Small intestine (tissue), 7 donors: ENCODE measurements around the gene PREX1. TPM values are rescaled to one million over a fixed set of nuclear protein-coding genes. Genes with fewer than 3 reads are reported as not detected.
"Not testable (repeated sequence)": the region's sequence is repeated elsewhere in the genome, so short reads cannot be mapped to it uniquely, and the experiment has no call there.

Experiments used
- DNase-seq, 2 donors: peaks; one replicate each; pipeline versions ENCODE4 v3.0.0 to v3.0.0-alpha.2; 2013
- FAIRE-seq: peaks from 2 replicates; lab custom pipeline; 2012; peaks lifted over from hg19 to GRCh38; lab: Jason Lieb, UNC
- H3K27ac ChIP-seq, 3 donors: one replicate each; pipeline ENCODE4 v1.5.1; 2013; ENCODE audit warnings: low read length in 2 of 3, mild to moderate bottlenecking in 2 of 3, control low read depth in 1 of 3, inconsistent platforms in 1 of 3, low read depth in 1 of 3, moderate library complexity in 1 of 3
- H3K27me3 ChIP-seq, 3 donors: one replicate each; pipeline ENCODE4 v1.6.1; 2013; ENCODE audit warnings: low read length in 3 of 3, inconsistent platforms in 1 of 3; ENCODE audit not compliant: control insufficient read depth in 3 of 3, insufficient read depth in 3 of 3
- H3K36me3 ChIP-seq, 3 donors: one replicate each; pipeline ENCODE4 v1.6.1; 2013; ENCODE audit warnings: low read length in 3 of 3, inconsistent platforms in 1 of 3, low read depth in 1 of 3, mild to moderate bottlenecking in 1 of 3, moderate library complexity in 1 of 3; ENCODE audit not compliant: control insufficient read depth in 3 of 3, insufficient read depth in 2 of 3
- H3K4me1 ChIP-seq, 3 donors: one replicate each; pipeline ENCODE4 v1.6.1; 2013; ENCODE audit warnings: low read length in 2 of 3, inconsistent platforms in 1 of 3, low read depth in 1 of 3, mild to moderate bottlenecking in 1 of 3, moderate library complexity in 1 of 3; ENCODE audit not compliant: control insufficient read depth in 3 of 3, insufficient read depth in 2 of 3
- H3K4me3 ChIP-seq, 3 donors: one replicate each; pipeline ENCODE4 v1.5.1; 2013; ENCODE audit warnings: low read length in 3 of 3, control low read depth in 1 of 3, inconsistent platforms in 1 of 3, low read depth in 1 of 3, mild to moderate bottlenecking in 1 of 3, moderate library complexity in 1 of 3
- H3K9me3 ChIP-seq, 2 donors: one replicate each; pipeline ENCODE4 v1.6.1; 2013; ENCODE audit warnings: low read depth in 1 of 2, low read length in 1 of 2; ENCODE audit not compliant: control insufficient read depth in 2 of 2, insufficient read depth in 1 of 2
- whole genome bisulfite sequencing, 3 donors: extraction: QIAGEN DNeasy Blood & Tissue Kit; methylation state at CpG; one replicate each; pipeline ENCODE4 v1.1.7; 2013; 5-methylcytosine and 5-hydroxymethylcytosine counted together
- polyA plus RNA-seq, 4 donors: library from polyadenylated mRNA; stranded (reverse) in 3 of 4; unstranded in 1 of 4; fragments of 200-250 nt in 3 of 4; fragments of 120-200 nt in 1 of 4; gene quantifications; one replicate each; pipeline versions ENCODE4 v1.2.1 to v1.2.3, GENCODE V29; 2013
- donor health status: healthy with polysubstance abuse.
- donor health status: control.
- donor health status: control.
- donor health status: Bipolar disorder and iron deficiency.
- donor health status: healthy.

PREX1 gene
- polyA plus RNA-seq, 4 donors, result 1.8 to 9.9 (median 8.0) TPM

GRCh38 chr20:48850257-48850976 lies 22.6 kb upstream of the PREX1 start:
- FAIRE-seq, result no peak
- H3K4me3 ChIP-seq, result no peak overlapping the region
- WGBS, 3 donors, result 55 to 79% (median 69%) methylated on average over 11 of the region's 11 CpGs
- DNase-seq, result no peak
- no peaks in the 10 kb centered on the region for H3K9me3 ChIP-seq
- H3K27ac ChIP-seq, result no peak overlapping the region
- H3K4me1 ChIP-seq, result no peaks in the 10 kb centered on the region
- no peaks in the 10 kb centered on the region for H3K36me3 ChIP-seq
- peaks cover 0 to 7% (median 0%) of the 10 kb centered on the region in 3 donors for H3K27me3 ChIP-seq

DNA sequence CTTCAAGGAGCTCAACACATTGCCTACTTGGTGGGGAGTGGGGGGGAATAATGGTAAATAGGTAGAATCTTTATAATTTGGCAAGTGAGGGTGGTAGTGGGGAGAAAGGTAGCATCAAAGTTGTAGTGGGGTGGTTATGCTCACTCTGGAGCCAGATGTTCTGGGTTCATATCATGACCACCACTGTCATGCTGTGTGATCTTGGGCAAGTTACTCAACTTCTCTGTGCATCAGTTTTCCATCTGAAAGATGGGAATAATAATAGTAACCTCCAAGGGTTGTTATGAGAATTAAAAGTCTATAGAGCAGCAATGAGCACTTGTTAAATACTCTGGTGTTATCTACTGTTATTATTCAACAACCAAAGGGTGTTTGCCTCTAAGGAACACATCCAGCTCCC lies 22.0 kb upstream of the PREX1 start:
- no peak for FAIRE-seq
- H3K27me3 ChIP-seq, result peaks cover 0 to 7% (median 0%) of the 10 kb centered on the region in 3 donors
- no peaks in the 10 kb centered on the region for H3K36me3 ChIP-seq
- no peak overlapping the region for H3K4me3 ChIP-seq
- H3K27ac ChIP-seq, result no peak overlapping the region
- no peaks in the 10 kb centered on the region for H3K4me1 ChIP-seq
- DNase-seq, result no peak
- no peaks in the 10 kb centered on the region for H3K9me3 ChIP-seq

DNA sequence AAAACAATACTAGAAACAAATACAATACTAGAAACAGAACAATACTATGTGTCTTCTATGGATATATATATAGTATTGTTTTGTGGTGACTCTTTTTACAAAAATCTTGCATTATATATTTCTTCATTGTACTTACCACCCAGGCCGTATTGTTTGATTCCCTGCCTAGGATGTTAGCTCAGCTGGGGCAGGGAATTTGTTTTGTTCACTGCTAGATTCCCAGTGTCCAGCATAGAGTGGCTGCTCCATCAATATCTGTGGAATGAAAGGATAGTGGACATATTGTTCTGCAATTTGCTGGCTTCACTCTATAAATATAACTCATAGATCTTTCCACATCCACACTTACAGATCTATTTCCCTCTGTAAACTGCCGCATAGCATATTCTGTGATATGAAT lies 21.5 kb upstream of the PREX1 start:
- H3K9me3 ChIP-seq, result no peaks in the 10 kb centered on the region
- DNase-seq (no peak), FAIRE-seq (no peak)
- WGBS, 3 donors, result 66 to 78% (median 73%) methylated on average over 2 of the region's 2 CpGs
- H3K36me3 ChIP-seq, result no peaks in the 10 kb centered on the region
- H3K27ac ChIP-seq, result no peak overlapping the region
- H3K27me3 ChIP-seq, result peaks cover 0 to 10% (median 0%) of the 10 kb centered on the region in 3 donors
- H3K4me1 ChIP-seq, result no peaks in the 10 kb centered on the region
- no peak overlapping the region for H3K4me3 ChIP-seq

GRCh38 chr20:48847498-48848205 lies 19.9 kb upstream of the PREX1 start:
- FAIRE-seq, result no peak

DNA sequence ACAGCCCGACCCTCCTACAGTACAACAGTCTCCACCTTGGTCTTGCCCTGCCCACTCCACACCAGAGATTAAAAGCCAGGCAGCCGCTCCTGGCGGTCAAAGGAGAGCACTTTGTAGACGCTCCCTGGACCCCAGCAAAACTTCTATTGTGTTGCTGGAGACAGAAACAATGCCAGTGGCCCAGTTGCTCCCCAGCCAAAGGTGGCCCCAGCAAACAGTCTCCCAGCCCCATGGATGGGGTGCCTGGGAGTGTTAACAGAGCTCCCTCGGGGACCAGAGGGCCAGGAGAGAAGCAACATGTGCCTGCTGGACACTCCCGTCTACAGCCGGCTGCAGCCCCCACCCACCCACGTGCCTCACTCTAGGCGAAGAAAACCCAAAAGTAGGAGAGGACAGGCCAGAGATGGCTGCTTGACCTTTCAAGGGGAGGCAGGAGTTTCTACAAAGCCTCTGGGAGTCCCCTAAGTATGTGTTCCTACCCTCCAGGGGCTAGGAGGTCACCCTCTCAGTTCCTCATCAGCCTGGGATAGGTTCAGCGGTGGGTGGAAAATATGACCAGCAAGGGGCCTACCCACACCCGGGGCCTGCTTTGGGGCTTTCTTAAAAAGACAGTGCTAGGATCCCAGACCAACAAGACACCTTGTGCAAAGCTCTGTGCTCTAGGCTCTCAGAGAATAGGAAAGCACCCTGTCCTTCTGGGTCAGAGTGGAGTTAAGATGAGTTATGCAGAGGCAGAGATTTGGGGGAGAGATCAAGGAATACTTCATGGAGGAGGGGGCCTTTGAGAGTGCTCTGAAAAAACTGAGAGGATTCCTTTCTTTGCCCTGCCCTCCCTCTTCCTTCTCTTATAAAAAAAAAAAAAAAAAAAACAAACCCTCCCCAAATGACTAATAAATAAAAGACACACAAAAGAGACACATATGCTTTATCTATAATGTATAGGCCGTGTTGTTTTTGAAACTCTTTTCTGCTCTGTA lies 19.0 kb upstream of the PREX1 start:
- Histone ChIP-seq H3K9me3 (no peaks in the 10 kb centered on the region), H3K27ac (no peak overlapping the region), H3K36me3 (no peaks in the 10 kb centered on the region), H3K4me3 (no peak overlapping the region), H3K27me3 (peaks cover 0 to 12% (median 0%) of the 10 kb centered on the region in 3 donors), H3K4me1 (no peaks in the 10 kb centered on the region)
- WGBS, 3 donors, result 22 to 32% (median 31%) methylated on average over 12 of the region's 12 CpGs
- DNase-seq (peak in 1 of 2 donors; percentile 17), FAIRE-seq (no peak)

More at GRCh38 chr20:48847498-48848205, 19.9 kb upstream of the PREX1 start:
- no peaks in the 10 kb centered on the region for H3K4me1 ChIP-seq
- H3K27me3 ChIP-seq, result peaks cover 0 to 12% (median 0%) of the 10 kb centered on the region in 3 donors
- H3K36me3 ChIP-seq, result no peaks in the 10 kb centered on the region
- DNase-seq, result no peak
- H3K4me3 ChIP-seq, result no peak overlapping the region
- H3K9me3 ChIP-seq, result no peaks in the 10 kb centered on the region
- 71 to 74% (median 73%) methylated on average over 5 of the region's 5 CpGs for WGBS, 3 donors
- H3K27ac ChIP-seq, result no peak overlapping the region

- Histone ChIP-seq H3K27me3 (peaks cover 0 to 12% (median 0%) of the 10 kb centered on the region in 3 donors), H3K4me1 (no peaks in the 10 kb centered on the region), H3K4me3 (no peak overlapping the region), H3K9me3 (no peaks in the 10 kb centered on the region), H3K36me3 (no peaks in the 10 kb centered on the region), H3K27ac (no peak overlapping the region)
- 64 to 84% (median 64%) methylated on average over 7 of the region's 7 CpGs for WGBS, 3 donors
- DNase-seq, result no peak
- FAIRE-seq, result no peak
These were observed 18.0 kb upstream of the PREX1 start for GRCh38 chr20:48845721-48846306.

DNA sequence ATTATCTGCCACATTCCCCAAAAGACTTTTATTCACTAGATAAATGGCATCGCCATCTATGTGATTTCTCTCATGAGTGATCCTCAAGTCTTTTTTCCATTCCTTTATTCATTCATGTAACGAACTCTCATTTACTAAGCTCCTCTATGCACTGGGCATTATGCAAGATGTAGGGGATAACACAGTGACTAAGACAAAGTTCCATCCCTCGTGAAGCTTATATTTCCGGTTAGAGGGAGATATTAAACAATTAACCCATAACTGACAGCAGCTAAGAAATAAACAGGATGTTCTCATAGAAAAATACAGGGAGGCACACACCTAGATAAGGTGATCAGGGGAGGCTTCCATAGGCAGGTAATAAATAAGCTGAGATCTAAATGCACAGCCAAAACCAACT lies 17.2 kb upstream of the PREX1 start:
- DNase-seq (no peak), FAIRE-seq (no peak)
- WGBS, 3 donors, result 39 to 57% (median 53%) methylated on average over 4 of the region's 4 CpGs
- no peak overlapping the region for H3K27ac ChIP-seq
- H3K4me3 ChIP-seq, result no peak overlapping the region
- H3K9me3 ChIP-seq, result no peaks in the 10 kb centered on the region
- no peaks in the 10 kb centered on the region for H3K4me1 ChIP-seq
- H3K27me3 ChIP-seq, result peaks cover 0 to 12% (median 0%) of the 10 kb centered on the region in 3 donors
- H3K36me3 ChIP-seq, result no peaks in the 10 kb centered on the region

- not testable (repeated sequence) for H3K36me3 ChIP-seq, H3K9me3 ChIP-seq, DNase-seq, FAIRE-seq, H3K27ac ChIP-seq, H3K4me3 ChIP-seq, H3K4me1 ChIP-seq
- 37 to 88% (median 62%) methylated on average over 2 of the region's 2 CpGs for WGBS, 3 donors
- H3K27me3 ChIP-seq, result peaks cover 0 to 12% (median 0%) of the 10 kb centered on the region in 3 donors
These were observed 16.1 kb upstream of the PREX1 start for GRCh38 chr20:48843896-48844295.
